ENCODE measurements around the gene TMEM203. TPM values are rescaled to one million over a fixed set of nuclear protein-coding genes. Genes with fewer than 3 reads are reported as not detected.

The TMEM203 gene
- total and polyA plus RNA-seq, 2 of the 13 experiments (the other 11 are each of a cell fraction or from before 2014, with no cell fraction given): 23.4 to 36.7 TPM

DNA sequence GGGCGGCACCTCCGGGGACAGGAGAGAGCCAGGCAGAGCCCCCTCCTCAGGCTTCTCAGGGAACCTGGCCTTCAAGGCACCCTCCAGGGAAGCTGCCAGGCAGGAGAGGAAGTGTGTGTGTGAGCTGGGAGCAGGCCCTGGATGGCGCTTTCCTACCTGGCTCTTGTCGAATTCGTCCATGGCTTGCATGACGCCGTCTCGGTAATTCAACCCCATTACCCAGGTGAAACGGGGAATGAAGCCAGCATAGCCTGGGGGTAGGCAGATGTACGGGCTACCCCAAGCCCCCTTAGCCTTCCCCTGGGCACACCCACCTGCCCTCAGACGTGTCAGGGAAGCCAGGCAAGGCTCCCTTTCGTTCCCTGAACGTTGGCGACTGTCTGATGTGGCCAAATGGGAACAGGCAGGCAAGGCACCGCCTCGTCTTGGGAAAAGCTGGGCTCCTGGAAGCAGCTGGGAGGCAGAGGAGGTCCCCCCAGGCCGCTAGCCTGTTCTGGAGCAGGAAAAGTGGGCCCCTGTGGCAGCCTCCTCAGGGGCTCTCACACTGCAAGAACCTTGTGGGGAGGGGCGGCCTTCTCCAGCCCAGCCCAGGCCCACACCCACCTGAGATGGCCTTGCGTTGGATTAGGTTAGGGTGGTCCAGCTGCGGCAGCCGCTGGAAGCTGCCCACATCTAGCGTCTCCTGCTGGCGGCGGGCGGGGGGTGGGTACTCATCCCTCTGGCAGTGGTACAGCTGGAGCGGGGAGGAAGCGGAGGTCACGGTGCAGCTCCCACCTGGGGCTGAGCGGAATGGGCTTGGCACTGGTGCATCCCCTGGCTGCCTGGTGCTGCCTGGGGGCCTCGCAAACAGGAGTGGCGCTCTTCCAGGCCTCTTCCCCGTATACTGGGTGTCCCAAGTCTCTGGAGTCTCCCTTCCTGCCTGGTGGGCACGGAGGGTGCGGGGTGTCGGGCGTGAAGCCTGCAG, 39.3 kb upstream of the TMEM203 start (continued):
- TF ChIP-seq, protein P1, sequence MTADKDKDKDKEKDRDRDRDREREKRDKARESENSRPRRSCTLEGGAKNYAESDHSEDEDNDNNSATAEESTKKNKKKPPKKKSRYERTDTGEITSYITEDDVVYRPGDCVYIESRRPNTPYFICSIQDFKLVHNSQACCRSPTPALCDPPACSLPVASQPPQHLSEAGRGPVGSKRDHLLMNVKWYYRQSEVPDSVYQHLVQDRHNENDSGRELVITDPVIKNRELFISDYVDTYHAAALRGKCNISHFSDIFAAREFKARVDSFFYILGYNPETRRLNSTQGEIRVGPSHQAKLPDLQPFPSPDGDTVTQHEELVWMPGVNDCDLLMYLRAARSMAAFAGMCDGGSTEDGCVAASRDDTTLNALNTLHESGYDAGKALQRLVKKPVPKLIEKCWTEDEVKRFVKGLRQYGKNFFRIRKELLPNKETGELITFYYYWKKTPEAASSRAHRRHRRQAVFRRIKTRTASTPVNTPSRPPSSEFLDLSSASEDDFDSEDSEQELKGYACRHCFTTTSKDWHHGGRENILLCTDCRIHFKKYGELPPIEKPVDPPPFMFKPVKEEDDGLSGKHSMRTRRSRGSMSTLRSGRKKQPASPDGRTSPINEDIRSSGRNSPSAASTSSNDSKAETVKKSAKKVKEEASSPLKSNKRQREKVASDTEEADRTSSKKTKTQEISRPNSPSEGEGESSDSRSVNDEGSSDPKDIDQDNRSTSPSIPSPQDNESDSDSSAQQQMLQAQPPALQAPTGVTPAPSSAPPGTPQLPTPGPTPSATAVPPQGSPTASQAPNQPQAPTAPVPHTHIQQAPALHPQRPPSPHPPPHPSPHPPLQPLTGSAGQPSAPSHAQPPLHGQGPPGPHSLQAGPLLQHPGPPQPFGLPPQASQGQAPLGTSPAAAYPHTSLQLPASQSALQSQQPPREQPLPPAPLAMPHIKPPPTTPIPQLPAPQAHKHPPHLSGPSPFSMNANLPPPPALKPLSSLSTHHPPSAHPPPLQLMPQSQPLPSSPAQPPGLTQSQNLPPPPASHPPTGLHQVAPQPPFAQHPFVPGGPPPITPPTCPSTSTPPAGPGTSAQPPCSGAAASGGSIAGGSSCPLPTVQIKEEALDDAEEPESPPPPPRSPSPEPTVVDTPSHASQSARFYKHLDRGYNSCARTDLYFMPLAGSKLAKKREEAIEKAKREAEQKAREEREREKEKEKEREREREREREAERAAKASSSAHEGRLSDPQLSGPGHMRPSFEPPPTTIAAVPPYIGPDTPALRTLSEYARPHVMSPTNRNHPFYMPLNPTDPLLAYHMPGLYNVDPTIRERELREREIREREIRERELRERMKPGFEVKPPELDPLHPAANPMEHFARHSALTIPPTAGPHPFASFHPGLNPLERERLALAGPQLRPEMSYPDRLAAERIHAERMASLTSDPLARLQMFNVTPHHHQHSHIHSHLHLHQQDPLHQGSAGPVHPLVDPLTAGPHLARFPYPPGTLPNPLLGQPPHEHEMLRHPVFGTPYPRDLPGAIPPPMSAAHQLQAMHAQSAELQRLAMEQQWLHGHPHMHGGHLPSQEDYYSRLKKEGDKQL (CRISPR knock-in tag; IDR thresholded peaks at IDR 0.05; ENCODE audit: low read depth): no peak
- TF ChIP-seq ZNF605 (CRISPR knock-in tag; IDR thresholded peaks at IDR 0.05) (no peak), HNF4A (CRISPR knock-in tag; IDR thresholded peaks at IDR 0.05) (no peak), SMAD1 (CRISPR knock-in tag; IDR thresholded peaks at IDR 0.05; ENCODE audit: borderline replicate concordance, low read depth) (no peak), HNRNPLL (IDR thresholded peaks at IDR 0.05; ENCODE audit: low read depth, low read length, poor library complexity, severe bottlenecking) (peak; percentile 4), XBP1 (CRISPR knock-in tag; IDR thresholded peaks at IDR 0.05) (no peak), ZNF777 (CRISPR knock-in tag; IDR thresholded peaks at IDR 0.05) (no peak), AGO2 (optimal IDR thresholded peaks at IDR 0.05; ENCODE audit: low read depth, low read length) (peak; percentile 70), ZEB1 (IDR thresholded peaks at IDR 0.05; ENCODE audit: insufficient replicate concordance, low read depth) (no peak), XRCC5 (optimal IDR thresholded peaks at IDR 0.05; ENCODE audit: low read length) (no peak), ZNF891 (CRISPR knock-in tag; IDR thresholded peaks at IDR 0.05) (no peak), ETV5 (CRISPR knock-in tag; IDR thresholded peaks at IDR 0.05; ENCODE audit: borderline replicate concordance) (no peak), HNRNPL (IDR thresholded peaks at IDR 0.05; ENCODE audit: low read depth, low read length) (peak; percentile 74)
- TF ChIP-seq, protein P2, sequence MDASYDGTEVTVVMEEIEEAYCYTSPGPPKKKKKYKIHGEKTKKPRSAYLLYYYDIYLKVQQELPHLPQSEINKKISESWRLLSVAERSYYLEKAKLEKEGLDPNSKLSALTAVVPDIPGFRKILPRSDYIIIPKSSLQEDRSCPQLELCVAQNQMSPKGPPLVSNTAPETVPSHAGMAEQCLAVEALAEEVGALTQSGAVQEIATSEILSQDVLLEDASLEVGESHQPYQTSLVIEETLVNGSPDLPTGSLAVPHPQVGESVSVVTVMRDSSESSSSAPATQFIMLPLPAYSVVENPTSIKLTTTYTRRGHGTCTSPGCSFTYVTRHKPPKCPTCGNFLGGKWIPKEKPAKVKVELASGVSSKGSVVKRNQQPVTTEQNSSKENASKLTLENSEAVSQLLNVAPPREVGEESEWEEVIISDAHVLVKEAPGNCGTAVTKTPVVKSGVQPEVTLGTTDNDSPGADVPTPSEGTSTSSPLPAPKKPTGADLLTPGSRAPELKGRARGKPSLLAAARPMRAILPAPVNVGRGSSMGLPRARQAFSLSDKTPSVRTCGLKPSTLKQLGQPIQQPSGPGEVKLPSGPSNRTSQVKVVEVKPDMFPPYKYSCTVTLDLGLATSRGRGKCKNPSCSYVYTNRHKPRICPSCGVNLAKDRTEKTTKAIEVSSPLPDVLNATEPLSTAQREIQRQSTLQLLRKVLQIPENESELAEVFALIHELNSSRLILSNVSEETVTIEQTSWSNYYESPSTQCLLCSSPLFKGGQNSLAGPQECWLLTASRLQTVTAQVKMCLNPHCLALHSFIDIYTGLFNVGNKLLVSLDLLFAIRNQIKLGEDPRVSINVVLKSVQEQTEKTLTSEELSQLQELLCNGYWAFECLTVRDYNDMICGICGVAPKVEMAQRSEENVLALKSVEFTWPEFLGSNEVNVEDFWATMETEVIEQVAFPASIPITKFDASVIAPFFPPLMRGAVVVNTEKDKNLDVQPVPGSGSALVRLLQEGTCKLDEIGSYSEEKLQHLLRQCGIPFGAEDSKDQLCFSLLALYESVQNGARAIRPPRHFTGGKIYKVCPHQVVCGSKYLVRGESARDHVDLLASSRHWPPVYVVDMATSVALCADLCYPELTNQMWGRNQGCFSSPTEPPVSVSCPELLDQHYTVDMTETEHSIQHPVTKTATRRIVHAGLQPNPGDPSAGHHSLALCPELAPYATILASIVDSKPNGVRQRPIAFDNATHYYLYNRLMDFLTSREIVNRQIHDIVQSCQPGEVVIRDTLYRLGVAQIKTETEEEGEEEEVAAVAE (CRISPR knock-in tag; IDR thresholded peaks at IDR 0.05; ENCODE audit: borderline replicate concordance): no peak
- TF ChIP-seq, protein P3, sequence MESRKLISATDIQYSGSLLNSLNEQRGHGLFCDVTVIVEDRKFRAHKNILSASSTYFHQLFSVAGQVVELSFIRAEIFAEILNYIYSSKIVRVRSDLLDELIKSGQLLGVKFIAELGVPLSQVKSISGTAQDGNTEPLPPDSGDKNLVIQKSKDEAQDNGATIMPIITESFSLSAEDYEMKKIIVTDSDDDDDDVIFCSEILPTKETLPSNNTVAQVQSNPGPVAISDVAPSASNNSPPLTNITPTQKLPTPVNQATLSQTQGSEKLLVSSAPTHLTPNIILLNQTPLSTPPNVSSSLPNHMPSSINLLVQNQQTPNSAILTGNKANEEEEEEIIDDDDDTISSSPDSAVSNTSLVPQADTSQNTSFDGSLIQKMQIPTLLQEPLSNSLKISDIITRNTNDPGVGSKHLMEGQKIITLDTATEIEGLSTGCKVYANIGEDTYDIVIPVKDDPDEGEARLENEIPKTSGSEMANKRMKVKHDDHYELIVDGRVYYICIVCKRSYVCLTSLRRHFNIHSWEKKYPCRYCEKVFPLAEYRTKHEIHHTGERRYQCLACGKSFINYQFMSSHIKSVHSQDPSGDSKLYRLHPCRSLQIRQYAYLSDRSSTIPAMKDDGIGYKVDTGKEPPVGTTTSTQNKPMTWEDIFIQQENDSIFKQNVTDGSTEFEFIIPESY (CRISPR knock-in tag; IDR thresholded peaks at IDR 0.05): peak; percentile 98
